Amniotic epithelial cell (primary cell): ENCODE data around the gene MLXIPL.
A peak's percentile ranks its signal among the peaks of the same experiment; 100 is the strongest.
"Not testable (repeated sequence)": the region's sequence is repeated elsewhere in the genome, so short reads cannot be mapped to it uniquely, and the experiment has no call there.

Source experiments
- DNase-seq: peaks from one replicate; pipeline ENCODE4 v3.0.0-alpha.2; 2010; ENCODE audit warnings: low read depth

Gene MLXIPL, protein sequence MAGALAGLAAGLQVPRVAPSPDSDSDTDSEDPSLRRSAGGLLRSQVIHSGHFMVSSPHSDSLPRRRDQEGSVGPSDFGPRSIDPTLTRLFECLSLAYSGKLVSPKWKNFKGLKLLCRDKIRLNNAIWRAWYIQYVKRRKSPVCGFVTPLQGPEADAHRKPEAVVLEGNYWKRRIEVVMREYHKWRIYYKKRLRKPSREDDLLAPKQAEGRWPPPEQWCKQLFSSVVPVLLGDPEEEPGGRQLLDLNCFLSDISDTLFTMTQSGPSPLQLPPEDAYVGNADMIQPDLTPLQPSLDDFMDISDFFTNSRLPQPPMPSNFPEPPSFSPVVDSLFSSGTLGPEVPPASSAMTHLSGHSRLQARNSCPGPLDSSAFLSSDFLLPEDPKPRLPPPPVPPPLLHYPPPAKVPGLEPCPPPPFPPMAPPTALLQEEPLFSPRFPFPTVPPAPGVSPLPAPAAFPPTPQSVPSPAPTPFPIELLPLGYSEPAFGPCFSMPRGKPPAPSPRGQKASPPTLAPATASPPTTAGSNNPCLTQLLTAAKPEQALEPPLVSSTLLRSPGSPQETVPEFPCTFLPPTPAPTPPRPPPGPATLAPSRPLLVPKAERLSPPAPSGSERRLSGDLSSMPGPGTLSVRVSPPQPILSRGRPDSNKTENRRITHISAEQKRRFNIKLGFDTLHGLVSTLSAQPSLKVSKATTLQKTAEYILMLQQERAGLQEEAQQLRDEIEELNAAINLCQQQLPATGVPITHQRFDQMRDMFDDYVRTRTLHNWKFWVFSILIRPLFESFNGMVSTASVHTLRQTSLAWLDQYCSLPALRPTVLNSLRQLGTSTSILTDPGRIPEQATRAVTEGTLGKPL

DNA sequence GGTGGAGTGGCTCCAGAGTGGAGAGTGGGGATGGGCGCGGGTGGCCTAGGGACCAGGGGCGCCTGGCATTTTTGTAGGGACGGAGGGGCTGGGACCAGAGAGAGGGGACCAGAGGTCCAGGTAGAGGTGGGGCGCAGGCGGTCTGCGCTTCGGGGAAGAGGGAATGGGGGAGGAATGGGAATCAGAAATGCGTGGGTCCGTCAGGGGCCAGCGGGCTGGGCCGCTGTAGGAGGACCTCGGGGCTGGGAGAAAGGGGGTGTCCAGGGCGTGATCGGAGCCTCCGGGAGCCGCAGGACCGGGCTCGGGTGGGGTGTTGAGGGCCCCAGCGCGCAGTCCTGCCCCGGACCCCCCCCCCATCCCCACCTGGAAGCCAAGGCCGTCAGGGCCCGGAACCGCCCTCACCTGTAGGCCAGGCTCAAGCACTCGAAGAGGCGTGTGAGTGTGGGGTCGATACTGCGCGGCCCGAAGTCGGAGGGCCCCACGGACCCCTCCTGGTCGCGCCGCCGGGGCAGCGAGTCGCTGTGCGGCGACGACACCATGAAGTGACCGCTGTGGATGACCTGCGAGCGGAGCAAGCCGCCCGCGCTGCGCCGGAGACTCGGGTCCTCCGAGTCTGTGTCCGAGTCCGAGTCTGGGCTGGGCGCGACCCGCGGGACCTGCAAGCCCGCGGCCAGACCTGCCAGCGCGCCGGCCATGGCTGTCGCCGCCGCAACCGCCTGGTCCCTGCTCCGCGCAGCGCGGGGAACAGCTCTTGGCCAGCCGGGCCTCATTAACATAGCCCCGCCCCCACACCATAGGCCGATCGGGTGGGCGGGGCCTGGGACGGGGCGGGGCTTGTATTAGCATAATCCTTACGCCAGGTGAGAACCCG lies at the start of gene MLXIPL:
TSS of gene MLXIPL (minus strand) at position 725 of the 871 bp plus-strand sequence. CDS start at position 695, 30 bp downstream.
- no peak for DNase-seq

DNA sequence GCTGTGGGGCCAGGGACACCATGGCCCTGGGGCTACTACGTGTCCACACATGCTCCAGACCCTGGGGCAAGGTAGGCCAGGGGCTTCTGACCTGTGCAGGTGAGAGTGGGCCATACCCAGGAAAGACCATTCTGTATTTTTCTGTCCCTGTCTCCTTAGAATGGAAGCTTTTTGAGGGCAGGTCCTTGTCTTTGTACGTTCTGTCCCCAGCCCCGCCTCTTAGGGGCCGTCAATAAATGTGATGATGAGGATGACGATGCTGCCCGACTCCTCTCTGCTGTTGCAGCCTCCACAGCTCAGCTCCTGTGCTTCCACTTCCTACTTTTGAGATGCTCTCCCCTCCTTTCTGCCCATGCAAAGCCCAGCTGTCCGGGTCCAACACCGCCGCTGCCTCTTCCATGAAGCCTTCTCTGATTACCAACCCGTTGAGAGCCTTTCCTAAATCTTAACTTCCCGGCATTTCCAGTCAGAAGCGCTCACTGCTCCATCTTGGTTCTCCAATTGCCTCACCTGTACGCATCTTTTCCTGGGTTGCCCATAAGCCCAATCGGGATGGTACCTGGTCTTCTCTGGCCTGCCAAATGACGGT lies 47.6 kb upstream of the MLXIPL start:
- no peak for DNase-seq

DNA sequence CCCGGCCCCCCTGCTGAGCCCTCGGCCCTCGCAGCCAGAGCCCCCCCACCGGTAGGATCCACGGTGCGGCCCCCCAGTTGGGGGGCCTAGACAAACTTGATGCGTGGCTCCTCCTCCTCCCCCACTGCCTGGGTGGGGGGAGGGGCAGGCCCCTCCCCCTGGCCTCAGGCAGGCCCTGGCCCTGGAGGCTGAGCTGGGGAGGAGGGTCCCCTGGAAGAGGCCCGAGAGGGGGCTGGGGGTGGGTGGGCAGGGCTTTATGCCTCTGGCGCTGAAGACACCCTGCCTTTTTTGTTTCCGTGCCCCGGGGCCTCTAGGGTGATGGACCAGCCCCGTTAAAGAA lies 47.0 kb upstream of the MLXIPL start:
- DNase-seq = no peak

DNA sequence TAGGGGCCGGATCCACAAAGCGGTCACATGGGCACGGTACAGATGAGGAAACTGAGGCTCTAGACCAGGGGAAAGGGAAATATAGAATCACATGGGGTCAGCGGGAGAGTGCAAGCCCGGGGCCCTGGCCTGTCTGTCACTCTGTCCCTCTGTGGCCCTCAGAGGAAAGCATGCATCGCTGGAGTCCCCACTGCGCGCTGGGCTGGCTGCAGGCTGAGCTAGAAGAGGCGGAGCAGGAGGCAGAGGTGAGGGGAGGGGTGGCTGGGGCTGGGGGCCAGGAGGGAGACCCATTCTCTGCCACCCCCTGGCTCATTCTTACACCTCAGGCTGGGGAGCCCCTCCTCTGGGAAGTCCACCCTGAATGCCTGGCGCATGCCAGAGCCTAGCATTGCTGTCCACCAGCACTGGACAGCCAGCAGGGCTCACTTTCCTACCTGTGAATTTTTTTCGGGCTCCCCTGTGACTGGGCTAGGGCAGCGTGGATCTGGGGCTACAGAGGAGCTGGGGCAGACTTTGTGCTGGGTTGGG lies 45.6 kb upstream of the MLXIPL start:
- DNase-seq = no peak

DNA sequence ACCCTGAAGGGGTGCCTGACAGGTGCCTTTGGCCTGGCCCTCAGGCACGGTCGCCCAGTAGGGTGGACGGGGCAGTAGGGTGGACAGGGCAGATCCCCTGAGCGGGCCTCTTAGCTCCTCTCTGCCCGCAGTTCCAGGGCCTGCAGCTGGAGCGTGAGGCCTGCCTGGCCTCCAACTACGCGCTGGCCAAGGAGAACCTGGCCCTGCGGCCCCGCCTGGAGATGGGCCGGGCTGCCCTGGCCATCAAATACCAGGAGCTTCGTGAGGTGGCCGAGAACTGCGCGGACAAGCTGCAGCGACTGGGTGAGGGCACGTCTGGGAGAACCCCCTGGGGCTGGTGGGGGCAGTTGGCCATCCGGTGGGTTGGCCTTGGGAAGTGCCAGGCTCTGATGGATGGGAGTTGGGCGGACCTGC lies 45.0 kb upstream of the MLXIPL start:
- DNase-seq = no peak

DNA sequence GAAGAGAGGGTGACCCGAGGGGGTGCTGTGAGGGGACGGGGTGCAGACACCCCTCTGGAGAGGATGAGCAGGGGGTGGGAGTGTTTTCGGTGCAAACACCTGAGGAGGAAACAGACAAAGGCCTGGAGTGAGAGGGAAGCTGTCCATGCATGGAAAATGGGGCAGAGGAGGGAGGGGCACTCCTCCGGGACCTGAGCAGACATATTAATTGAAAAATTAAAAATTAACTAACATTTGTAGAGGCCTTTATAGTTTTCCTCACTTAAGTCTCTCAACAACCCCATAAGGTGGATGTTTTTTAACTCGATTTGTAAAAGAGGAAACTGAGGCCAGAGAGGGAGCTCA lies 44.5 kb upstream of the MLXIPL start:
- DNase-seq = no peak

DNA sequence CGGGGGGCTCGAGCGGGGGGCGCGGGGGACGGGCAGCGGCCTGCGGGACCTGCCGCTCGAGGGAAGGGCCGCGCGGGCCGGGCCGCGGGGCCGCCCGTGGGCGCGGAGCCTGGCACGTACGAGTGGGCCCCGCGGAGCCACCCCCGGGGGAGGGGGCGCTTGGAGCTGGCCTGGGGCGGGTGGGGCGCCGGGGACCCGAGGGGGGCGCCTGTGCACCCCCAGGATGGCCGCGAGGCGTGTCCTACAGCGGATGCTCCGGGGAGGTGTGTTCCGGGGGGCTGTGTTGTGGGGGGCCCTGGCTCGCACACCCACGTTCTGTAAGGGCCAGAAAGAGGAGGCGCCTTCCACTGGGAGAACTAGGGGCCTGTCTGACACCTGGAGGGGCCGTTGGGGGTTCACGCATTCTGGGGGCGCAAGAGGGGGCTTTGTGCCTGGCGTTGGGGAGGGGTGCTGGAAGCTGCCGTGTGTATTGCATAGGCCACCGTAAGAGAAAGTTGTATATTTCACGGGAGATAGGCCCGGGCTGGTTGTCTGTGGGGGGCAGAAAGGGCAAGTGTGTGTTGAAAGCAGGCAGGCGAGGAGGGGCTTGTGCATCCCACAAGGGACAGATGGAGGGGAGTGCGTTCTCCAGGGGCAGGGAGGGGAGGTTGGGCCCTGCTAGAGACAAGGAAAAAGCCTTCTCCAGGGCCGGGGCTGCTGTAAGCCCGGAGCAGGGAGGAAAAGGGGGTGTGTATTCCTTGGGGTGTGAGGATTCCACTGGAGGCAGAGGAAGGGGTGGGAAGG lies 44.0 kb upstream of the MLXIPL start:
- DNase-seq = no peak

DNA sequence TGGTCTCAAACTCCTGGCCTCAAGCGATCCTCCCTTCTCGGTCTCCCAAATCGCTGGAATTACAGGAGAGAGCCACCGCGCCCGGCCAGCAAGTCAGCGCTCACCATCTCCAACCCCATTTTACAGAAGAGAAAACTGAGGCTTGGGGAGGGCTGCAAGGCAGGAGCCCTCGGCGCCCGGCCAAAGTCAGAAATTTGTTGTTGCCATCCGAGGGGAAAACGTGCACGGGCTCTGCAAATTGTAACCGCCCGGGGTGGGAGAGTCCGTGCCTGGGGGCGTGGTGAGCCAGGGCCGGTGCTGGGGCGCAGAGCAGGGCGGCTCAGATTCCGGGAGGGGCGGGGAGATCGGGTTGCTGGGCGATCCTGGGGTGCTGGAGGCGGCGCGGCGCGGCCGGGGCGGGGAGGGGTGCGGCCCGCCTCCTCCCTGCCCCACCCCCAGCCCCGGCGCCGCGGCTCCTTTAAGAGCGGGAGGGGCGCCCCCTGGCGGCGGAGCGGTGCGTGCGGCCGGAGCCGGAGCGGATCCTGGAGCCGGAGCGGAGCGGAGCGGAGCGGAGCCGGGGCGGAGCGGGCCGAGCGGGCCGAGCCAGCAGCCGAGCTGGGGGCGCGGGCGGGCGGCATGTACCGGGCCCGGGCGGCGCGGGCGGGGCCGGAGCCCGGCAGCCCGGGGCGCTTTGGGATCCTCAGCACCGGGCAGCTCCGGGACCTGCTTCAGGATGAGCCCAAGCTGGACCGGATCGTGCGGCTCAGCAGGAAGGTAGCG lies 43.2 kb upstream of the MLXIPL start, which contains the start of gene VPS37D:
TSS of gene VPS37D (plus strand) at position 488 of the 759 bp plus-strand sequence. CDS start at position 616, 128 bp downstream.
- peak; percentile 75 for DNase-seq

DNA sequence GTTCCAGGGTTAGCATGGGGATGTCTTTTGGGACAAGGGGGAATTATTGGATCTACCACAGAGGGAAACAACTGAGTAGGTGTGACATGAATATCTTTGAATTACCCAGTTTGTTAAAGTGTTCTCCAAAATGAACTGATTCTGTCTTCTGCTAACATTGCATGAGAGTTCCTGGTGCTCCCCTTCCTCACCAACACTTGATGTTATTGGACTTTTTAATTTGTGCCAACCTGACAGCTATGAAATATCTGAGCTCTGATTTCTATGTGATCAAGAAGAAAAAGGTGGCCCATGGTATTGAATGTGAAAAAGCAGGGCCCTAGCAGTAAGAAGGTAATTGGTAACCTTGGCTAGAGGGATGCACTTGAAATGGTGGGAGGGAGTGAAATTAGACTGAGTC lies 38.7 kb upstream of the MLXIPL start:
- no peak for DNase-seq

DNA sequence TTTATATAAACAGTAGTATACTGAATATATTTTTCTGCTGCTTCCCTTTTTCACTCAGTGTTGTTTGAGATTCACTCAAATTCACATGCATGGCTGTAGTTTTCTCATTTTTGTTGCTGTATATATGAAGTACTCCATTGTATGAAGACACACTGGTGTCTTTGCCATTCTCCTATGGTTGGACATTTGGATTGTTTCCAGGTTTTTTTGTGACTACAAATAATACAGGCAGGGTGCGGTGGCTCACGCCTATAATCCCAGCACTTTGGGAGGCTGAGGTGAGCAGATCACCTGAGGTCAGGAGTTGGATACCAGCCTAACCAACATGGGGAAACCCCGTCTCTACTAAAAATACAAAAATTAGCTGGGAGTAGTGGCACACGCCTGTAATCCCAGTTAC lies 36.3 kb upstream of the MLXIPL start:
- not testable (repeated sequence) for DNase-seq

DNA sequence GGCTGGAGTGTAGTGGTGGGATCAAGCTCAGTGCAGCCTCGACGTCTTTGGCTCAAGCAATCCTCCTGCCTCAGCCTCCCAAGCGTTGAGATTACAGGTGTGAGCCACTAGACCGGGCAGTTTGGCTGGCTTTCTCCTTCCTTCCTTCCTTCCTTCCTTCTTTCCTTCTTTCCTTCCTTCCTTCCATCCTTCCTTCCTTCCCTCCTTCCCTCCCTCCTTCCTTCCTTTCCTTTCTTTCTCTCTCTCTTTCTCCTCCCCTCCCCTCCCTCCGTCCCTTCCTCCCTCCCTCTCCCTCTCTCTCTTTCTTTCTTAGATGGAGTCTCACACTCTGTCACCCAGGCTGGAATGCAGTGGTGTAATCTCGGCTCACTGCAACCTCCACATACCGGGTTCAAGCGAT lies 35.7 kb upstream of the MLXIPL start:
- no peak for DNase-seq

DNA sequence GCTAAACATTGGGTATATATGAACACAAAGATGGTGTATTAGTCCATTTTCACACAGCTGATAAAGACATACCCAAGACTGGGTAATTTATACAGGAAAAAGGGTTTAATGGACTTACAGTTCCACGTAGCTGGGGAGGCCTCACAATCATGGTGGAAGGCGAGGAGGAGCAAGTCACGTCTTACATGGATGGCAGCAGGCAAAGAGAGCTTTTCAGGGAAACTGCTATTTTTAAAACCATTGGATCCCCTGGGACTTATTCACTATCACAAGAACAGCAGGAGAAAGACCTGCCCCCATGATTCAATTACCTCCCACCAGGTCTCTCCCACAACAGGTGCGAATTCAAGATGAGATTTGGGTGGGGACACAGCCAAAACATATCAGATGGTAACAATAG lies 31.0 kb upstream of the MLXIPL start:
- not testable (repeated sequence) for DNase-seq

DNA sequence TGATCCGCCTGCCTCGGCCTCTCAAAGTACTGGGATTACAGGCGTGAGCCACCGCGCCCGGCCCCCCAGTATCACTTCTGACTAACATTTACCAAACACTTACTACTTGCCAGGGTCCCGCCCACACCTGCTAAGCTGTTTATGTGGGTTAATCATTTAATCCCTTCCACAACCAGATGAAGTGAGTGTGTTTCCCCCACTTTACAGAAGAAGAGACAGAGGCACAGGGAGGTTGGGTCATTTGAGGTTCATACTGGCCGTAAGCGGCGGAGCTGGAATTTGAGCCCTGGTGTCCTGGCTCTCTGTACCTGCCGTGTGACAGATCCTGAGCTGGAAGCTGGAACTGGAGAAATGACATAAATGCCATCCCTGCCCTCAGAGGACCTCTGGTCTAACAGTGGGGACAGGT lies 28.2 kb upstream of the MLXIPL start:
- DNase-seq = no peak

DNA sequence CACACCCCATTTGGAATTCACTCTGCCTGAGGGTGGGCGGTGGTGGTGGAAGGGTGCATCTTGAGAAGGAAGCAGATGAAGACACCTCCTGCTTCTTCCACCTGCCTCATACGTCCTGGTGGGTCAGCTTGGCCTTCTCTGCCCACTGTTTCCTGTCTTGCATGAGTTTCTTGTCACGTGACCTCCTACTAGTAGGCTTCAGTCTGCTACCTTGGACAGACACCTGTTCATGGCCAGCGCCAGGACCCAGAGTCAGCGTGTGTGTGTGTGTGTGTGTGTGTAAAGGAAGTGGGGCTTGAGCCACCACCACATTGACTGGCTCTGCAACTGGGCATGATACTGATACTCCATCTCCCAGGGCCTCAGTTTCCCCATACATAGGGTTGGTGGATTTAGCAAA lies 26.2 kb upstream of the MLXIPL start:
- DNase-seq = no peak

DNA sequence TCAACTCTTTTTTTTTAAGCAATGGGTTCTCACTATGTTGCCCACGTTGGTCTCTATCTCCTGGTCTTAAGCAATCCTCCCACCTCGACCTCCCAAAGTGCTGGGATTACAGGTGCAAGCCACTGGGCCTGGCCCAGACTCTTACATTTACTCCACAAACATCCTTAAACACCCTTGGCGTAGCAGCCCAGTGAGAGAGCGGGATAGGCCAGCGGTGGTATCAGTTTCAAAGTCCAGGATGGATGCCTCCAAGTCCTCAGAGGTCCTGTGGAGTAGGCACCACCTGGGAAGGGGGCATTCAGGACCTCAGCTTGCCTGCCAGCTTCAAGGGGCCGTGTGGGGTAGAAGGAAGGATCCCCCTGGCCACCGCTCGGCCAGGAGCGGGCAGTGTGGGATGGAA lies 25.3 kb upstream of the MLXIPL start:
- DNase-seq = no peak

DNA sequence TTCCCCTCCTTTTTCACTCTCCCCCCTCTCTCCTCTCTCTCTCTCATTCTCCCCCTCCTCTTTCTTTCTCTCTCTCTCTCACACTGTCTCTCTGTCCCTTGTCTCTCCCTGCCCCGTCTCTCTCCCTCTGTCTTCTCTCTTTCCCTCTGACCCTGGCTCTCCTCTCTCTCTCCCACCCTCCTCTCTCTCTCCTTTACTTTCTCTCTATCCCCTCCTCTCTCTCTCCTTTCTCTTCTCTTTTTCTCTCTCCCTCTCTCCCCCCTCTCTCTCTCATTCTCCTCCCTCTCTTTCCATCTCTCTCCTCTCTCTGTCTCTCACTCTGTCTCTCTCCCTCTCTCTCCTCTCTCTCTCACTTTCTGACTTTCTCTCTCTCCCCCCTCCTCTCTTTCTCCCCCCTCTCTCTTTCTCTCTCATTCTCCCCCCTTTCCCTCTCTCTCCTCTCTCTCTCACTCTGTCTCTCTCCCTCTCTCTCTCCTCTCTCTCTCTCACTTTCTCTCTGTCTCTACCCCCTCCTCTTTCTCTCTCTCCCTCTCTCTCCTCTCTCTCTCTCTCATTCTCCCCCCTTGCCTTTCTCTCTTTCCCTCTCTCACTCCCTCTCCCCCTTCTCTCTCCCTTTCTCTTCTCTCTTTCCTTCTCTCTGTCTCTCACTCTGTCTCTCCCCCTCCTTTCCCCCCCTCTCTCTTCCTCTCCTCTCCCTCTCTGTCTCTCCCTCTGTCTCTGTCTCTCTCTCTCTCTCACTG lies 24.4 kb upstream of the MLXIPL start:
- DNase-seq = no peak

DNA sequence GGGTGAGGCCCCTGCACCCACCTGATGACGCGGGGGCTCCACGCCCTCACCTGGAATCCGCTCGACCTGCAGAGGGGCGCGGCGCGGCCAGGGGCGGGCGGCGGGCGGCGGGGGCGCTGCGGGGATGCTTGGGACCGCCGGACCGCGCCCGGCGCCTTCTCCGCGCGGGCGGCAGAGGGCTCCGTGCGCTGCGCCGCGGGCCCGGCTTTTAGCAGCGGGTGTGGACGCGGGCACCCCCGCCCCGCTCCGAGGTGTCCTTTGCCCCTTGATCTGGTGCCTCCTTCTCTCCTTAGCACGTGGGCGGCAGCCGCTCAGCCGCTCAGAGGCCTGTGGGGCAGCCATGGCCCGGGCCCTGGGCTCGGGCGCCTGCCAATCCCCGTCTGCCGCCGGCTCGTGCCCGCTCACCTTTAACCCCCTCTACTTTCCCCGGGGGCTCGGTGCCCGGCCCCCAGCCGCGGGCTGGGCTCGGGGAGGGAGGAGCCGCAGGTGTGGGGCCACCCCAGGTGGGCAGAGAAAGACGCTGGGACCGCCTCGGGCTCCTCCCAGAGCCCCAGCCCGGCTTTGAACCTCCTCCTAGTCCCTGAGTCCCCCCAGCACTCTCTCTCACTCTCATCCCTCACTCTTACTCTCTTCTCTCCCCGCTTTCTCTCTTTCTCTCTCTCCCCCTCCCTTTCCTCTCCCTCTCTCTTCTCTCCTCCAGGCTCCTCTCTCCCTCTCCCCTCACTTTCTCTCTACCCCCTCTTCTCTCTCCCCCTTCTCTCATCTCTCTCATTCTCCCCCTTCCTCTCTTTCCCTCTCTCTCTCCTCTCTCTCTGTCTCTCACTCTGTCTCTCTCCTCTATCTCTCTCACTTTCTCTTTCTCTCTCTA lies 23.6 kb upstream of the MLXIPL start:
- DNase-seq = no peak
